ENCODE data around the gene ZNF341.

The ZNF341 gene

DNA sequence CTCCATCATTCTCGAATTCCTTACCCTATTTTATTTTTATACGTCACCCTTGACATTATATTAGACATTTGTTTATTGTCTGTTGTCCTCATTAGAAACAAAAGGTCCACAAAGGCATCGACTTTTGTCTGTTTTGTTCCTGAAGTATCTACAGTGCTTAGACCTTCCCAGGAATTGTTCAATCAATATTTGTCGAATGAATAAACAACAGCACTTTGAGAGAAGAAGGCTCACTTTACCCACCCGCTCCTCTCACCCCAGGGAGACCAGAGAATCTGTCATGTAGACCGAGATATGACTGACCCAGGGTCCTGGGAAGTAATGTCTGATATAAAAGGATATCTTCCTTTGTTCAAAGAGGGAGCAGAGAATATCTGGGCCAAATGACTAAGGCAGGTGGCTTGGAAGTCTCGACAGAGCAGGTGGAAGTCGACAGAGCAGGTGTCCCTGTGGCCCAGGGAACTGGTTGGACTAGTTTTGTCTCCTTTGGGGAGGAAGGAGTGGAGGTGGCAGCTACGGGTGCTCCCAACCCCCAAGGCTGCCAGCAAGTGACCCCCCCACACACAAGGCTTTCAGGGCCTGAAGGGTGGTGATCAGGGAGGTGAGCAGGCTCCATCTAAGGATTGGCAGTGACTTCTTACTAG, 64.6 kb downstream of the ZNF341 start:
- no peak for DNase-seq (ENCODE audit: low spot score)

DNA sequence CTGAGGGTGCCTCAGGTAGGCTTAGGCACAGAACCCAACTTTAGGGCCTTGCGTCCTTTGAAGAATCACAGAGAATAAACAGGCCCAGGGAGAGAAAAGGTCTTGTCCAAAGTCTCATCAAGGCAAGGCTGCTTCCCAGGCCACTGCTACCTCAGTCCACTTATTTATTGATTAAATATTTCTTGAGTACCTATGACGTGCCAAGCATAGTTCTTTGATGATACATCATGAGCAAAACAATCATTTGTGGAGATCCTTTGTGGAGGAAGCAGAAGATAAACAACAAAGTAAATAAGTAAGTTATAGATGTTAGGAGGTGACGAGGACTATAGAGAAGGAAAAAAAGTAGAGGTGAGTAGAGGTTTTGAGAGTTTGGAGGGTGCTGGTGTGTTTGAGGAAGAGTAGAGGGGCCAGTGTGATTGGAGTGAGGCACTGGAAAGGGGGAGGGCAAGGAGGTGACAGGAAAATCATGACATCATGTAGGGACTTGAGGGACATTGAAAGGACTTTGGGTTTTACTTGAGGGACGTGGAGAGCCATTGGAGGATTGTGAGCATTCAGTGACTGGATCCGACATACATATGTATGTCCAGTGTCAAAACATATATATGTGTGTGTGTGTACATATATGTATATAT, 65.2 kb downstream of the ZNF341 start:
- DNase-seq (ENCODE audit: low spot score), result no peak

DNA sequence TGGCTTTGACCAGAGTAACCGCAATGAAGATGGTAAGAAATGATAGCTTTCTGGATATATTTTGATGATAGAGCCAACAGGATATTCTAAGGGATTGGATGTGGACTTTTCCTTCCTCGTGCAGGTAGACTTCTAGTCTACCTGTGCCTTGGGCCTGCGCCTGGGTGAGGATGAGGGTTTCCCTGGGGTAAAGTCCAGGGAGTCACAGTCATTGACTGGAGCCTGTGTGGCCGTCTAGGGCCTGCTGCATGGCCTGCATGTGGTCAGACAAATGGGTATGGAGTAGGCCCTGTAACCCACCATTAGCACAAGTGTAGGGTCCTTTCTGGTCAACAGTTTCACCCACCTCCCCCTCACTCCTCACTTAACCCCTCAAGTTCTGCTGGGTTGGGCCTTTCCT, 66.6 kb downstream of the ZNF341 start:
- no peak for DNase-seq (ENCODE audit: low spot score)

GRCh38 chr20:33803921-33804337, 72.1 kb downstream of the ZNF341 start:
- no peak for DNase-seq (ENCODE audit: low spot score)

- no peak for DNase-seq (ENCODE audit: low spot score)
Observed at GRCh38 chr20:33808388-33808787, 76.6 kb downstream of the ZNF341 start.

DNA sequence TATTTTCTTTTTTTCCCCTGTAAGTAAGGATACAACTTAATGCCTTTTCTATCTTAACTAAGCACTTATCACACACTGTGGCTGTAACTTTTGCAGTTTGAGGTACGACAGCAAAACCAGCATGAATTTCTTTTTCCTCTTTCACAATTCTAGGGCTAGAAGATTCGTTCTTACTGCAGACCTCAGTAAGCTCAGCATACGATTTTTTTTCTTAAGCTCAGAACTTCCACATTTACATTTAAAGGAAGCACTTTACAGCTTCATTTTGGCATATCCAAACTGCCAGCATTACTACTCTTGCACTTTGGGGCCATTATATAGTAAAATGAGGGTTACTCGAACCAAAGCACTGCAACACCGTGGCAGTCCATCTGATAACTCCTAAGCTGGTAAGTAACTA, 78.5 kb downstream of the ZNF341 start:
- DNase-seq (ENCODE audit: low spot score), result no peak

GRCh38 chr20:33810885-33811775, 79.3 kb downstream of the ZNF341 start, which contains the start of gene CHMP4B:
TSS of gene CHMP4B (plus strand) at chr20:33811348. CDS start at chr20:33811469, 121 bp downstream.
- peak; percentile 98 for DNase-seq (ENCODE audit: low spot score)

- DNase-seq (ENCODE audit: low spot score), result no peak
Observed at GRCh38 chr20:33811776-33812151, 80.0 kb downstream of the ZNF341 start.

- peak; percentile 29 for DNase-seq (ENCODE audit: low spot score)
Observed at GRCh38 chr20:33812152-33812849, 80.5 kb downstream of the ZNF341 start.

DNA sequence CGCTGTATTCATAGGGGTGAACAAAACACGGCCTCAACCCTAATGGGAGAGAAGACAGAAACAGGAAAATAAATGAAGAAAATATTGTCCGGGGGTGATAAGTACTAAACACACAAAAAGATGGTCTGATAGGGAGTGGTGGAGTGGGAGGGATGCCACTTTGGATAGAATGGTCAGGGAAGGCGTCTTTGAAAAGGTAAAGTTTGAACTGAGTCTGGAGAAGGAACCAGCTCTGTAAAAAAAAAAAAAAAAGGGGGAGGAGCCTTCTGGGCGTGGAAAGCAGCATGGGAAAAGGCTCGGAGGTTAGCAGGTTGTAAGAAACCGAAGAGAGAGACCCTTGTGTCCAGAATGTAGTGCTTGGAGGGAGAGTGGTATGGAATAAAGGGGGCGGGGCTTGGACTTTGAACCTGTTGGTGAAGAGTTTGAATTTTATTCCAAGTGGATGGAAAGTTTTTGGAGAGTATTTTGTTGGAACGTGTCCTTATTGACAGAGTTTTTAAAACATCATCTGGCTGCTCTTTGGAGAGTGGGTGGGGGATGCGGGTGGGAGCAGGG, 81.2 kb downstream of the ZNF341 start:
- DNase-seq (ENCODE audit: low spot score), result no peak

- DNase-seq (ENCODE audit: low spot score), result no peak
Observed at GRCh38 chr20:33814238-33814712, 82.5 kb downstream of the ZNF341 start.

DNA sequence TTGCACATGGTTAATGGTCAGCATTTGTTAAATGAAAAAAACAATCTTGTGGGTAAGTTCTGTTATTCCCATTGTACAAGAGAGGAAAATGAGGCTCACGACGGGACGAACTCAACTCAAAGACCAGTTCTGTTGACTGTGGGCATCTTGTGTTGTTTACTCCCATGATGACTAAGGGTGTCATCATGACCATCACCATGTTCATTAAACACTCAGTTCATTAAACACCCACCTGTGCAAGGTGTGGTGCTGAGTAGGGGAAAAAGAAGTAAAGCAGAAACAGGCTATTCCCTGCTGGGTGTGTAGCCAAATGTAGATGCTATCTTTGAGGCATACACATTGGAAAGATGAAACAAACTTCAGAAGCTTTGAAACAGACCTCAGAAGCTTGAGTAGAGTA, 83.9 kb downstream of the ZNF341 start:
- DNase-seq (ENCODE audit: low spot score), result no peak

DNA sequence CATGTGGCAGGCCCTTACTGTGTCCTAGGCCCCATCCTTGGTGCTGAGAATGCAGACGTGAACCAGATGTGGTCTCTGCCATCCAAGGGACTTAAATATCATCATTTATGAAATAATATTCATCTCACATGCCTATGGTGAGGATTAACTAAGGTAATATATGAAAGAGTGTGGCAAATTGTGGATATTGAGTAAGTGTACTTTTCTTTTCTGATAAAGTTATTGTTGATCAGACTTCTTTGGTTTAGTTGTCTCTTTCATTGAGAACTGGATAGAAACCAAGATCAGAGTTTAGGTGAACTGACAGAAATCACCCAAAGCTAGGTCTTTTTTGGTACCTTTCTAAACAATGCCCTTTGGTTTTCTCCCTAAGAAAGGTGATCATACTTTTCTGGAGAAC, 84.4 kb downstream of the ZNF341 start:
- DNase-seq (ENCODE audit: low spot score), result no peak

DNA sequence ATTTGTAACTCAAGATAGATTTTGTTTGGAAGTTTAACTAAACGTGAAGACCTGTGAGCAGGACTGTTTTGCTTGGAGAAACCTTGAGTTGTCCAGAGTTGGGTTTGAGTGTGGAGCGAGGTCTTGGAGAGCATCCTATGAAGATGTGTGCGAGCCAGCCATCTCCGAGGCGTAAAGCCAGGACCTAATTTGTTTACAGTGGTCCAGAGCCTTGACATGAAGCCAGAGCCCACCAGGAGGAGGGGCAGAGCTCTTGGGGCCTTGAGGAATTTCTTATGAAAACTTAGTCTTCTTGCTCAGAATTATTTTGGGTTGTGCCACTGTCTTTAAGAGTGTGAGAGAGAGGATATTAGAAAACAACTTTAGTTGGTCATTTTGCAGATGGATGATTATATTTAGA, 85.6 kb downstream of the ZNF341 start:
- DNase-seq (ENCODE audit: low spot score), result no peak

DNA sequence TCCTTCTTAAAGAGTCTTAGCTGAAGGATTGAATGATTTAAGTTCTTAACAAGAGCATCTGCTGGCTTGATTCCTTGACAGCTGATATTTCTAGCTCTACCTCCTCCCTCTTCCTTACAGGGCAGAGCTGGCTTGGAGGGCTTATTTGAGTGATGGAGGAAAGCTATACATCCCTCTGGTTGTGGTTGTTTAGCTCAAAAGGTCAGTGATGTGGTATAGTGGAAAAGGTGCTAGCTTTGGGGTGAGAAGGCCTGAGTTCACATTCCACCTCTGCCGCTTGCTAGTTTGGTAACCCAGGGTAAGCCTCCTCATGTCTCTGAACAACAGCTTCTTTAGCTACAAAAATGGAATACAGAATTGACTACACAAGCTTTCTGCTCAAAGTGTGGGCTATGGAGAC, 87.7 kb downstream of the ZNF341 start:
- no peak for DNase-seq (ENCODE audit: low spot score)

- no peak for DNase-seq (ENCODE audit: low spot score)
Observed at GRCh38 chr20:33820362-33820761, 88.6 kb downstream of the ZNF341 start.

DNA sequence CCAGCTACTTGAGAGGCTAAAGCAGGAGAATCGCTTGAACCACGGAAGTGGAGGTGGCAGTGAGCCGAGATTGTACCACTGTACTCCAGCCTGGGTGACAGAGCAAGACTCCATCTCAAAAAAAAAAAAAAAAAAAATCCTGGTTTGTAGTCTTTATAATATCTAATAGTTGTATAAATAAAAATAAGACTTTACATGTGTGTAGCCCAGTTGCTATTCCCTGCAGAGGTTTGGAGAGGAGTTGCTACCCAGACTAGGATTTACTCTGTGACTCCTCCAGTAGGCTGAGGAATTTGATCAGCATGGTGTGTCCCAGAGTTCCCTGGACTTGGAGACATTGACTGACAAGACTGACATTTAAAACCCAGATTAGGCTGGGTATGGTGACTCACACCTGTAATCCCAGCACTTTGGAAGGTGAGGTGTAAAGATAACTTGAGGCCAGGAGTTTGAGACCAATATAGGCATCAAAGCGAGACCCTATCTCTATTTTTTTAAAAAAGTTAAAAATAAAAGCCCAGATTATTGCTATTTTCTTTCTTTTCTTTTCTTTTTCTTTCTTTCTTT, 89.6 kb downstream of the ZNF341 start:
- no peak for DNase-seq (ENCODE audit: low spot score)

GRCh38 chr20:33822423-33822822, 90.6 kb downstream of the ZNF341 start:
- DNase-seq (ENCODE audit: low spot score), result no peak

GRCh38 chr20:33822991-33823390, 91.2 kb downstream of the ZNF341 start:
- no peak for DNase-seq (ENCODE audit: low spot score)

GRCh38 chr20:33824852-33825251, 93.1 kb downstream of the ZNF341 start:
- no peak for DNase-seq (ENCODE audit: low spot score)
